Neuronal stem cell (in vitro differentiated cells): ENCODE results near the gene DLG5.
A peak's percentile ranks its signal among the peaks of the same experiment; 100 is the strongest.

ENCODE experiments used
- DNase-seq: peaks from one replicate; pipeline ENCODE4 v3.0.0-alpha.2; 2013; ENCODE audit warnings: low spot score
- H2AFZ ChIP-seq: one replicate; pipeline ENCODE4 v1.6.1; 2013; ENCODE audit warnings: mild to moderate bottlenecking, low read length, inconsistent platforms
- H2AK5ac ChIP-seq: 2 replicates; pipeline ENCODE4 v1.6.1; 2013; ENCODE audit warnings: low read depth, mild to moderate bottlenecking, inconsistent platforms, low read length, moderate library complexity, mixed read lengths
- H2BK120ac ChIP-seq: 2 replicates; pipeline ENCODE4 v1.6.1; 2013; ENCODE audit warnings: low read depth, mild to moderate bottlenecking, inconsistent platforms, low read length, moderate library complexity, mixed read lengths
- H2BK12ac ChIP-seq: one replicate; pipeline ENCODE4 v1.6.1; 2013; ENCODE audit warnings: low read length, inconsistent platforms
- H2BK15ac ChIP-seq: 2 replicates; pipeline ENCODE4 v1.6.1; 2013; ENCODE audit warnings: mild to moderate bottlenecking, low read length, inconsistent platforms, mixed read lengths
- H2BK5ac ChIP-seq: one replicate; pipeline ENCODE4 v1.6.1; 2013; ENCODE audit warnings: inconsistent platforms, mild to moderate bottlenecking, low read length, moderate library complexity
- H3K14ac ChIP-seq: one replicate; pipeline ENCODE4 v1.6.1; 2013; ENCODE audit warnings: low read length, inconsistent platforms
- H3K18ac ChIP-seq: 2 replicates; pipeline ENCODE4 v1.6.1; 2013; ENCODE audit warnings: low read length, inconsistent platforms
- H3K23ac ChIP-seq: 2 replicates; pipeline ENCODE4 v1.6.1; 2013; ENCODE audit warnings: low read depth, mild to moderate bottlenecking, mixed read lengths, low read length, inconsistent platforms; ENCODE audit not compliant: poor library complexity
- H3K27ac ChIP-seq: replicated peaks from 3 replicates; pipeline ENCODE4 v1.5.1; 2013; ENCODE audit warnings: low read length, inconsistent platforms
- H3K27me3 ChIP-seq, 3 experiments: 2 replicates each; pipeline ENCODE4 v1.6.1; 2013; ENCODE audit warnings: low read length in 3 of 3, mild to moderate bottlenecking in 2 of 3, inconsistent platforms in 1 of 3, low read depth in 1 of 3, mixed read lengths in 1 of 3, moderate library complexity in 1 of 3; ENCODE audit not compliant: control insufficient read depth in 3 of 3, insufficient read depth in 3 of 3
- H3K36me3 ChIP-seq, 2 donors: replicated peaks in 1 of 2; 2 replicates each; pipeline ENCODE4 v1.6.1; 2013; ENCODE audit warnings: low read length in 2 of 2; ENCODE audit not compliant: control insufficient read depth in 2 of 2, insufficient read depth in 2 of 2
- H3K4ac ChIP-seq: 2 replicates; pipeline ENCODE4 v1.6.1; 2013; ENCODE audit warnings: inconsistent platforms, mild to moderate bottlenecking, low read length, moderate library complexity
- H3K4me1 ChIP-seq, 2 donors: 1 replicate in 1 of 2; 2 replicates in 1 of 2; pipeline ENCODE4 v1.6.1; 2013; ENCODE audit warnings: low read length in 2 of 2, low read depth in 1 of 2; ENCODE audit not compliant: control insufficient read depth in 2 of 2, insufficient read depth in 1 of 2
- H3K4me2 ChIP-seq: one replicate; pipeline ENCODE4 v1.6.1; 2013; ENCODE audit warnings: mild to moderate bottlenecking, low read length, inconsistent platforms; ENCODE audit not compliant: insufficient read depth, poor library complexity, severe bottlenecking
- H3K4me3 ChIP-seq, 2 donors: 2 replicates each; pipeline ENCODE4 v1.5.1; 2013; ENCODE audit warnings: low read length in 2 of 2, mild to moderate bottlenecking in 2 of 2, inconsistent platforms in 1 of 2, moderate library complexity in 1 of 2
- H3K79me1 ChIP-seq: one replicate; pipeline ENCODE4 v1.6.1; 2013; ENCODE audit warnings: low read depth, mild to moderate bottlenecking, inconsistent platforms, low read length, moderate library complexity
- H3K9ac ChIP-seq: one replicate; pipeline ENCODE4 v1.6.1; 2013; ENCODE audit warnings: mild to moderate bottlenecking, low read depth, low read length, inconsistent platforms; ENCODE audit not compliant: poor library complexity
- H3K9me3 ChIP-seq, 2 donors: replicated peaks in 1 of 2; 2 replicates each; pipeline versions ENCODE3 to v1.6.1; 2013; ENCODE audit warnings: low read length in 2 of 2, mild to moderate bottlenecking in 2 of 2, inconsistent platforms in 1 of 2, low read depth in 1 of 2, mixed read lengths in 1 of 2, moderate library complexity in 1 of 2; ENCODE audit not compliant: control insufficient read depth in 2 of 2, insufficient read depth in 1 of 2
- H4K8ac ChIP-seq: one replicate; pipeline ENCODE4 v1.6.1; 2013; ENCODE audit warnings: low read depth, mild to moderate bottlenecking, inconsistent platforms, low read length, moderate library complexity
- H4K91ac ChIP-seq: one replicate; pipeline ENCODE4 v1.6.1; 2013; ENCODE audit warnings: low read length, low read depth, mild to moderate bottlenecking, inconsistent platforms; ENCODE audit not compliant: poor library complexity
- WGBS, 2 donors: extraction: QIAGEN DNeasy Blood & Tissue Kit; methylation state at CpG; one replicate each; pipeline ENCODE4 v1.1.7; 2013; ENCODE audit warnings: missing lambda C conversion rate in 2 of 2, mixed read lengths in 1 of 2; ENCODE audit not compliant: insufficient read length in 2 of 2, insufficient replicate concordance in 1 of 2; ENCODE audit errors: extremely low coverage in 2 of 2; 5-methylcytosine and 5-hydroxymethylcytosine counted together

DLG5 gene

GRCh38 chr10:77824908-77825307 lies 101.6 kb downstream of the DLG5 start:
- no CpG with 5 or more reads among the region's 7 CpGs for WGBS, 2 donors
- peaks cover 28 to 90% of the 10 kb centered on the region in 2 donors for H3K36me3 ChIP-seq

GRCh38 chr10:77823811-77824542 lies 102.6 kb downstream of the DLG5 start:
- Histone ChIP-seq H3K36me3 (peaks cover 29 to 89% of the 10 kb centered on the region in 2 donors), H3K4me3 (no peak overlapping the region), H3K4ac (no peak overlapping the region), H3K27me3 (no peaks in the 10 kb centered on the region), H3K4me1 (peaks cover 0 to 3% of the 10 kb centered on the region in 2 donors), H3K18ac (no peak overlapping the region), H2AK5ac (no peak overlapping the region), H2BK12ac (no peak overlapping the region), H2AFZ (no peak overlapping the region), H4K91ac (no peak overlapping the region), H3K27ac (no peak overlapping the region), H3K14ac (no peak overlapping the region), H3K9me3 (no peaks in the 10 kb centered on the region), H2BK15ac (no peak overlapping the region), H3K4me2 (no peak overlapping the region), H3K23ac (no peak overlapping the region), H3K9ac (no peak overlapping the region), H2BK120ac (no peak overlapping the region), H2BK5ac (no peak overlapping the region), H3K79me1 (no peaks in the 10 kb centered on the region), H4K8ac (no peak overlapping the region)
- no CpG with 5 or more reads among the region's 10 CpGs for WGBS, 2 donors
- no peak for DNase-seq

More at GRCh38 chr10:77824908-77825307, 101.6 kb downstream of the DLG5 start:
- no peak overlapping the region for H3K27ac ChIP-seq
- no peak overlapping the region for H2BK15ac ChIP-seq
- no peak overlapping the region for H3K4ac ChIP-seq
- H3K23ac ChIP-seq, result no peak overlapping the region
- H3K27me3 ChIP-seq, result no peaks in the 10 kb centered on the region
- H2BK5ac ChIP-seq, result no peak overlapping the region
- H3K18ac ChIP-seq, result no peak overlapping the region
- no peak overlapping the region for H3K4me3 ChIP-seq
- no peak overlapping the region for H3K9ac ChIP-seq
- no peak overlapping the region for H2BK12ac ChIP-seq
- H3K9me3 ChIP-seq, result no peaks in the 10 kb centered on the region
- no peak overlapping the region for H2AK5ac ChIP-seq
- H4K8ac ChIP-seq, result no peak overlapping the region
- no peak overlapping the region for H2AFZ ChIP-seq
- H3K4me2 ChIP-seq, result no peak overlapping the region
- no peak overlapping the region for H2BK120ac ChIP-seq
- DNase-seq, result no peak
- no peak overlapping the region for H4K91ac ChIP-seq
- no peak overlapping the region for H3K14ac ChIP-seq
- H3K4me1 ChIP-seq, result peaks cover 0 to 3% of the 10 kb centered on the region in 2 donors
- H3K79me1 ChIP-seq, result no peaks in the 10 kb centered on the region

GRCh38 chr10:77821551-77821950 lies 105.0 kb downstream of the DLG5 start:
- Histone ChIP-seq H2AK5ac (no peak overlapping the region), H2BK12ac (no peak overlapping the region), H2BK15ac (no peak overlapping the region), H3K27me3 (no peaks in the 10 kb centered on the region), H4K8ac (no peak overlapping the region), H3K14ac (no peak overlapping the region), H3K18ac (no peak overlapping the region), H3K23ac (no peak overlapping the region), H2BK5ac (peak overlapping the region; percentile 39), H3K9me3 (peaks cover 0 to 1% of the 10 kb centered on the region in 2 donors), H3K79me1 (no peaks in the 10 kb centered on the region), H4K91ac (no peak overlapping the region), H2BK120ac (no peak overlapping the region), H3K36me3 (peaks cover 45 to 94% of the 10 kb centered on the region in 2 donors), H3K9ac (no peak overlapping the region), H3K27ac (no peak overlapping the region), H3K4me3 (no peak overlapping the region), H3K4me2 (no peak overlapping the region), H3K4ac (no peak overlapping the region), H2AFZ (no peak overlapping the region), H3K4me1 (peaks cover 0 to 3% of the 10 kb centered on the region in 2 donors)
- WGBS, 2 donors, result no CpG with 5 or more reads among the region's 12 CpGs
- DNase-seq, result no peak

GRCh38 chr10:77821036-77821435 lies 105.5 kb downstream of the DLG5 start:
- WGBS, 2 donors, result no CpG with 5 or more reads among the region's 15 CpGs
- Histone ChIP-seq H3K4me1 (peaks cover 0 to 2% of the 10 kb centered on the region in 2 donors), H2AK5ac (no peak overlapping the region)

More at GRCh38 chr10:77821036-77821435, 105.5 kb downstream of the DLG5 start:
- no peaks in the 10 kb centered on the region for H3K79me1 ChIP-seq
- H3K23ac ChIP-seq, result peak overlapping the region; percentile 35
- H3K9ac ChIP-seq, result no peak overlapping the region
- H3K18ac ChIP-seq, result no peak overlapping the region
- H3K14ac ChIP-seq, result no peak overlapping the region
- no peak overlapping the region for H3K4ac ChIP-seq
- peaks cover 50 to 94% of the 10 kb centered on the region in 2 donors for H3K36me3 ChIP-seq
- no peak overlapping the region for H3K27ac ChIP-seq
- H4K91ac ChIP-seq, result no peak overlapping the region
- no peak overlapping the region for H4K8ac ChIP-seq
- H2BK12ac ChIP-seq, result no peak overlapping the region
- H2AFZ ChIP-seq, result no peak overlapping the region
- H2BK5ac ChIP-seq, result peak overlapping the region; percentile 39
- H3K4me2 ChIP-seq, result no peak overlapping the region
- H2BK120ac ChIP-seq, result no peak overlapping the region
- peaks cover 0 to 1% of the 10 kb centered on the region in 2 donors for H3K9me3 ChIP-seq
- DNase-seq, result no peak
- no peak overlapping the region for H2BK15ac ChIP-seq
- H3K27me3 ChIP-seq, result no peaks in the 10 kb centered on the region
- H3K4me3 ChIP-seq, result no peak overlapping the region
